Skin epidermis (tissue), 12 donors: Measurements from ENCODE around the gene BMPR1A.
"Not testable (repeated sequence)": the region's sequence is repeated elsewhere in the genome, so short reads cannot be mapped to it uniquely, and the experiment has no call there.

Source experiments
- H3K27ac ChIP-seq, 21 experiments: fragments of 200-600 bp; sonication (generic) in 11 of 21; one replicate each; pipeline ENCODE4 v1.5.0; 2020; ENCODE audit warnings: mild to moderate bottlenecking in 3 of 21, inconsistent platforms in 2 of 21, moderate library complexity in 2 of 21
- H3K4me3 ChIP-seq, 7 experiments: fragments of 200-600 bp; sonication (generic) in 2 of 7; one replicate each; pipeline ENCODE4 v1.5.0; 2020; ENCODE audit warnings: inconsistent platforms in 2 of 7, mild to moderate bottlenecking in 2 of 7, moderate library complexity in 1 of 7

BMPR1A gene

DNA sequence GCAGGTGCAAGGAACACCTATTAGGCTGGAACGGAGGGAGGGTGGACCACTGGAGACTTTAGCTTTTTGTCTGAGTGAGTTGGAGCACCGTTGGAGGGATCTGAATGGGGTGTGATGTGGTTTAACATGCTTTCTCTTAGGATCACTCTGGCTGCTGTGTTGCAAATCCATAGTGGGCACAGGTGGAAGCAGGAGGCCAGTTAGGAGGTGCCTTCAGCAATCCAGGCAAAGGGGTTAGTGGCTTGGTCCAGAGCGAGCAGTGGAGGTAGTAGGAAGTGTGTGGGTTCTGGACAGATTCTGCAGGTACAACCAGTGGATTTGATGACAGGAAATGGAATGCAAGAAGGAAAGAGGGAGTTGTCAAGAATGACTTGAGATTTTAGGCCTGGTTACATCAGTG, 106.0 kb downstream of the BMPR1A start:
- no peak overlapping the region for H3K27ac ChIP-seq

DNA sequence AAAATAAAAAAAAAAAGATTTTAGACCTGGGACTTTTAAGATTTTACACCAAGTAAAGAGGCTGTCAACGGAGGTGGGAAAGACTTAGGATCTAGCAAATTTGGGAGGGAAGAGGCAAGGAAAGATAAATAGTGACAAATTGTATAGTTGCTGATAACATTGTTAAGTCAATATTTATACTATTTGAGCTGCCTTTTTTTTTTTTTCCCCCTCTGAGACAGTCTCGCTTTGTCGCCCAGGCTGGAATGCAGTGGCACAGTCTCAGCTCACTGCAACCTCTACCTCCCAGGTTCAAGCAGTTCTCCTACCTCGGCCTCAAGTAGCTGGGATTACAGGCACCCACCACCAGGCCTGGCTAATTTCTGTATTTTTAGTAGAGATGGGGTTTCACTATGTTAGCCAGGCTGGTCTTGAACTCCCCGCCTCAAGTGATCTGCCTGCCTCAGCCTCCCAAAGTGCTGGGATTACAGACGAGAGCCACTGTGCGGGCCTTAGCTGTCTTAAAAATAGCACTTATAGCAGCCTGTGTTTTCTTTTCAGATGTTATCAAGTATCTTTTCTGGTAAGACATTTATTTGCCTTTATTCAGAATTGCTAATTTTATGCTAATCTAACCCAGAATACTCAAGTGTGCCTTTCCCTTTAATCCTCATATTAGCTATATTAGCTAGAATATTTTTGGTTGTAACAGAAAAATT, 106.5 kb downstream of the BMPR1A start:
- H3K4me3 ChIP-seq = no peak overlapping the region
- H3K27ac ChIP-seq = peak overlapping the region in 1 of 21 experiments; percentile 41

More for the DNA sequence above, 106.0 kb downstream of the BMPR1A start:
- no peak overlapping the region for H3K4me3 ChIP-seq

DNA sequence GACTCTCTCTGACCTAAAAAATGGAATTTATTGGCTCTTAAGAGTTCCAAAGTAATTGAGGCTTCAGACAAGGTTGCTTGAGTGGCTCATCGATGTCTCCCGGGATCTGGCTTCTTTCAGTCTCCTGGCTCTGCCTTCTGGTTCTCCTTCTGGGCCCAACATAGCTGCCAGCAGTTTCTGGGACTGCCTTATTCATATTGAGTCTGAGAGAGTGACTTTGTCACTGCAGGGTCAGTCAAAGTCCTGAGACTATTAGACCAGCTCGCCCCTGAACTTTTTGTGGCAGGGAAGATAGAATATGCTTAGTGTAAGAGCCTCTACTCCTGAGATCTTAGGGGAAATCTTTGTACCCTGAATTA, 107.0 kb downstream of the BMPR1A start:
- Histone ChIP-seq H3K27ac (peak overlapping the region in 1 of 21 experiments; percentile 41), H3K4me3 (no peak overlapping the region)

DNA sequence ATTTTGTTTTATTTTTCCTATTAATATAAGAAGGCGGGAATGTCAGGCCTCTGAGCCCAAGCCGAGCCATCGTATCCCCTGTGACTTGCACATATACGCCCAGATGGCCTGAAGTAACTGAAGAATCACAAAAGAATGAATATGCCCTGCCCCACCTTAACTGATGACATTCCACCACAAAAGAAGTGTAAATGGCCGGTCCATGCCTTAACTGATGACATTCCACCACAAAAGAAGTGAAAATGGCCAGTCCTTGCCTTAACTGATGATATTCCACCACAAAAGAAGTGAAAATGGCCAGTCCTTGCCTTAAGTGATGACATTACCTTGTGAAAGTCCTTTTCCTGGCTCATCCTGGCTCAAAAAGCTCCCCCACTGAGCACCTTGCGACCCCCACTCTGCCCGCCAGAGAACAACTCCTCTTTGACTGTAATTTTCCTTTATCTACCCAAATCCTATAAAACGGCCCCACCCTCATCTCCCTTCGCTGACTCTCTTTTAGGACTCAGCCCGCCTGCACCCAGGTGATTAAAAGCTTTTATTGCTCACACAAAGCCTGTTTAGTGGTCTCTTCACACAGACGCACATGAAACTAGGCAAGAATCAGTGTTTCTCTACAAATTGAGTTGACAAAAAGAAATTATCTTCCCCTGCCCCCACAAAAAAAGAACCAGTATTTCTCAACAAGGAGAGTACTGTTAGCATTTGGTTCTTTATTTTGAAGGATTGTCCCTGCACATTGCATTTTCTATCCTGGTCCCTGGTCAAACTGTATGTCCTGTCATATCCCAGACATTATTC, 108.8 kb downstream of the BMPR1A start:
- not testable (repeated sequence) for H3K4me3 ChIP-seq
- H3K27ac ChIP-seq = peak overlapping the region in 3 of 21 experiments; percentile 35 to 66 (median 41)

DNA sequence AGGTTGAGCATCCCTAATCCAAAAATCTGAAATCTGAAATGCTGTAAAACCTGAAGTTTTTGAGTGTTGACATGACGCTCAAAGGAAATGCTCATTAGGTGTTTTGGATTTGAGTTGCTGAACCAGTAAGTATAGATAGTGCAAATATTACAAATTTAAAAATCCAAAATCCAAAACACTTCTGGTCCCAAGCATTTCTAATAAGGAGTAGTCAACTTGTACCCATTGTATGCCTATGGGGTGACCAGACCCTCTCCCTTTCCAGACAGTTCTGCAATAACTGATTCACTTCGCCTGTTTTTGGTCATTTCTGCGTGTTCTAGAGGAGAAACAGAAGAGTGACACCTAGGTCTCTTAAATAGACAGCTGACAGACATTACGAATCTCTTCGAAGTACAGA, 110.7 kb downstream of the BMPR1A start:
- H3K4me3 ChIP-seq = no peak overlapping the region
- H3K27ac ChIP-seq = no peak overlapping the region

DNA sequence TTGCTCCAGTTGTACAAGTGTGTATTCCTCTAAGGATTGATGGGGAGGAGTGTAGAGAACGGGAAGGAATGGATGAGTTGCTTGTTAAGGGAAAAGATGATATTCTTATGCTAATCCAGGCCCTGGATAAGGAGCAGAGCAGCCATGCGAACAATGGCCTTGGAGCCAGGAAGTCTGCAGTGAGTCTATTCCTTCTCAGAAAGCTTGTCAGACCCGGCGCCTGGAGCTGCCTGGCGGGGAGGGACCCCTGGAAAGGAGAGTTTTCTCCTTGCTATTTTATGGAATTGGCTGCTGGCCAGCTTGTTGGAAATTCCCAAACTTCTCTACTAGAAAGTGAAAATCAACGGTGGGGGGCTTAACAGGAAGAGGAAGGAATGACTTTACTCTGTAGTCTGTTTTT, 111.9 kb downstream of the BMPR1A start:
- Histone ChIP-seq H3K27ac (peak overlapping the region in 1 of 21 experiments; percentile 39), H3K4me3 (no peak overlapping the region)

DNA sequence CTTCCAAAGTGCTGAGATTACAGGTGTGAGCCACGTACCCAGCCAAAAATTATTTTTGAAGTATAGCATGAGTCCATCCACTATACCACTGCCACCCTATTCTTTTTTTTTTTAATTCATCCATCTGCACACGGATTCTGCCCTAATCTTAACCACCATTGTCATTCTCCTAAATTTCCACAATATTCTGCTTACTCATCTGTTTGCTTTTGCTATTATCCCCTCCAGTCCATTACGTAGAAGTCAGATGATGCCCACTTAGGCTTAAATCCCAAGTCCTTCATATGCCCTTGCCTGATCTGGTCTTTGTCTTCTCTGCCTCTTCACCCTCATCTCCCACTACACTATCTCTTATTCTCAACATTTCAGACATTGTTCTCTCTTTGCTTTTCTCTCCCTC, 114.3 kb downstream of the BMPR1A start:
- Histone ChIP-seq H3K27ac (no peak overlapping the region), H3K4me3 (no peak overlapping the region)

DNA sequence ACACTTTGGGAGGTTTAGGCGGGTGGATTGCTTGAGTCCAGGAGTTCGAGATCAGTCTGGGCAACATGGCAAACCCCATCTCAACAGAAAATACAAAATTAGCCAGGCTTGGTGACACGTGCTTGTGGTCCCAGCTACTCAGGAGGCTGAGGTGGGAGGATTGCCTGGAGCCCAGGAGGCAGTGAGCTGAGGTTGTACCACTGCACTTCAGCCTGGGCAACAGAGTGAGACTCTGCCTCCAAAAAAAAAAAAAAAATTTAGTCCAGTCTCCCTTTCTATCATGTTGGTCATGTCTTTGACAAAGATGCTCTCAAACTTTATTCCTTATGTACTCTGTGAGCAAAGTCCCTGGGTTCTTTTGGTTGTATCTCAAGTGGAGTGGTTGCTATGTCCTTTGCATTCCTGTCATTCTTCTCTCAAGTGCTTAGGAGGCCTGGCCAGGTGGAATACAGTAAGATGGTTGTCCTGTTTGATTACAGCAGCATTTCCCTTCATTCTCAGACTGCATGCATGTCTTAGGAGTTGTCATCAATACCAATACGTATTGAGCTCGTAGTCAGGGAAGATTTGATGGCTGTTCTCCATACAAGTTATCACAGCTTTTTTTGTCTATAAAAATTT, 115.3 kb downstream of the BMPR1A start:
- Histone ChIP-seq H3K27ac (no peak overlapping the region), H3K4me3 (no peak overlapping the region)

DNA sequence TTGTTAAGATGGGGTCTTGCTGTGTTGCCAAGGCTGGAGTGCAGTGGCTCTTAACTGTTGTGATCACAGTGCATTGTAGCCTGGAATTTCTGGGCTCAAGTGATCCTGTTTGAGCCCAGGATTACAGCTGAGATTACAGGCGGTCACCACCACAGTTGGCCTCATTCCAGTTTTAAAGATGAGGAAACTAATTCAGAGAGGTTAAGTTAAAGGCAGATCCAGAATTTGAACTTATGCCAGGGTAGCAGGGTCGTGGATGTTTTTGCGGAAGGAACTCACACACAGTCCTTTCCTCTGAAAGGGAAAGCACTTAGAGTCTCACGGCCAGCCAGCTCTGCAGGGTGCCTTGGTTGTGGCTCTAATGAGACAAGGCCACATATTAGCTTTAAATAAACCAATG, 116.3 kb downstream of the BMPR1A start:
- H3K27ac ChIP-seq = no peak overlapping the region
- no peak overlapping the region for H3K4me3 ChIP-seq

DNA sequence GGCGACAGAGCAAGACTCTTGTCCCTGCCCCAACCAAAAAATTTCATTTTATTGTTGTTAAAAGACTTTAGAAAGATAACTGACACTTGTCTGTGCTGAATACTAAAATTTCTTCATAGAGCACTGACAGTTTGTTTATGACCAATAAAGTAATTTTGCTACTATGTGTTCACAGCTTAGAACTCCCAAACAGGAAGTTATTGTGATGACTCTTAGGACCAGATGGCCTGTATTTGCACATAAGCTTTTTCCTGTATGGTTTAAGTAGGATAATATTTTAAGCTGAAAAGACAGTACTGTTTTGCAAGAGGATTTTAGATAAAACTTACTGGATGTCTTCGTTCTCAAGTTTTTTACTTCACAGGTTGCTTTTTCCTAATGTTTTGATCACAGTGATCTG, 120.3 kb downstream of the BMPR1A start:
- Histone ChIP-seq H3K27ac (no peak overlapping the region), H3K4me3 (no peak overlapping the region)

DNA sequence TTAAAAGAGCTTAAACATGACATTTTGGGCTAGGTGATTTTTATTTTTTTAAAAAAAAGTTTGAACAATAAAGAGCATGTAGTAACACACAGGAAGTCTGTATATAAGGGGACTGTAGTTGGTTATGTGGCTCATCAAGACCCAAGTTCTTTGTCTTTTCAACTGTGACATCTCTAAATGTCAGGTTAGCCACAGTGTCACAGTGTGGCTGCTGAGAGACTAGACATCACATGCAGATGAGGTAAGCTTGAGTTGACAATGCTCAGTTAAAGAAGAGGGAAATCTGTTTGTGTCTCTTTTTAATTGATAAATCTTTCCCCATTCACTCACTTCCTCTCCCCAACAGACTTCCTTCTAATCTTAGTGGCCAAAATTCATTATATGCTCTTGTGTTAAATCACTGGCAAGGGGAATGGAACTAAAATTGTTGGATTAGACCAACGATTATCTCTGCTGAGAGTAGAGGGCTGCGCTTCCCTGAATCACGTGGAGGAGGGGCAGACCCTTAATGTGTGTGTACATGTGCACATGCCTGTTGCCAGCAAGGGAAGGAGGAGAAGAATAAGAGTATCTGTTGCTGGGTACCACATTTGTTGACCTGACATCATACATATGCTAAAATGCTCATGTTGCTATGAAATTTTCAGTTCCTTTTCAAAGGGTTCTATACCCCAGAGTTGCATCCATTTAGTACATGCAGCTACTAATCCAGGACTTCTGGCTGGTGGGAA, 122.7 kb downstream of the BMPR1A start:
- no peak overlapping the region for H3K4me3 ChIP-seq
- H3K27ac ChIP-seq = no peak overlapping the region

DNA sequence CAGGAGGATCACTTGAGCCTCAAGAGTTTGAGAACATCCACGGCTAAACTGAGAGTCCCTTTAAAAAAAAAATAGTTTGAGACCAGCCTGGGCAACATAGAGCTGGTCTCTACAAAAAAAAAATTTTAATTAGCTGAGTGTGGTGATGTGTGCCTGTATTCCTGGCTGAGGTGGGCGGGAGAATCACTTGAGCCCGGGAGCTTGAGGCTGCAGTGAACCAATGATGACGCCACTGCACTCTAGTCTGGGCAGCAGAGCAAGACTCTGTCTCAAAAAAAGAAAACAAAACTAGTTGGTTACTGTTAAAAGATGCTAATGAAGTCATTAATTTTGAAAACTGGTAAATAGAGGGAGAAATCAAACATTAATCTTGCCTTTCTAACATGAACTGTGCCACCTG, 124.6 kb downstream of the BMPR1A start:
- H3K4me3 ChIP-seq = no peak overlapping the region
- H3K27ac ChIP-seq = no peak overlapping the region

DNA sequence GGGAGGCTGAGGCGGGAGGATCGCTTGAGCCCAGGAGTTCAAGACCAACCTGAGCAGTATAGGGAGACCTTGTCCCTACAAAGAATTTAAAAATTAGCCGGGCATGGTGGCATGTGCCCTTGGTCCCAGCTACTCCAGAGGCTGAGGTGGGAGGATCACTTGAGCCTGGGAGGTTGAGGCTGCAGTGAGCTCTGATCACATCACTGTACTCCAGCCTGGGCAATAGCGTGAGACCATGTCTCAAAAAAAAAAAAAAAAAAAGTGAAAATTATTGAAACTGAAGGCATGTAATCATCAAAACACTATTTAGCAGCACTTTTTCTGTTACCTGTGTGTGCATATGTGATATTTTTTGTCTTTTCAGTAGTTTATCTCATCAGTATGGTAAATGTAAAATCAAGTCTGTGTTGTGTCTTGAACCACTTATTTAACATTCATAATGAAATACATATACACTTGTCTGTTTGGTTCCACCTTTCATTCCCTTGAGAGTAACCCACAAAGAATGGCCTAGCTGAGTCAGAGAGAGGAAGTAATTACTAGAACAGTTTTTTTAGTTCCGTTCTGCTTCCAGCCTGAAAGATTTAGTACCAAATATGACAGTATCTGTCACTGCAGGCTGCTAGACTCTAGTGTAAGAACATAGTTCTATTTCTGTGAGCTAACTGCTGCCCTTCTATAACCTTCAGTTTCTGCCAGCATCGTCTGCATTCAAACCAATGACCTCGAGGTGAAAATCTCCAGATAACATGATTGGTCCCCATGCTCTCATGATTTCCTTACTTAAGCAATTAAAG, 132.4 kb downstream of the BMPR1A start:
- H3K4me3 ChIP-seq = no peak overlapping the region
- H3K27ac ChIP-seq = peak overlapping the region in 1 of 21 experiments; percentile 22

DNA sequence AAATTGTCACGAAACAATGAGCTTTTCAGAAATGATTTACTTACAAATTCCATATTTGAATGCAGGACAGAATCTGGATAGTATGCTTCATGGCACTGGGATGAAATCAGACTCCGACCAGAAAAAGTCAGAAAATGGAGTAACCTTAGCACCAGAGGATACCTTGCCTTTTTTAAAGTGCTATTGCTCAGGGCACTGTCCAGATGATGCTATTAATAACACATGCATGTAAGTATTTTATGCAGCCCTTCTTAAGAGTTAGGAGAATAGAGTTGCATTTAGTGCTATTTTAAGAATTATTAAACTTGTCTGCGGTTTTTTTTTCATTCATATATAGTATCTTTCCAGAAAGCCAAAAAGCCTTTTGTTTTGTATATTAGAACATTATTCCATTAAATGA, 133.6 kb downstream of the BMPR1A start:
- Histone ChIP-seq H3K27ac (no peak overlapping the region), H3K4me3 (no peak overlapping the region)

DNA sequence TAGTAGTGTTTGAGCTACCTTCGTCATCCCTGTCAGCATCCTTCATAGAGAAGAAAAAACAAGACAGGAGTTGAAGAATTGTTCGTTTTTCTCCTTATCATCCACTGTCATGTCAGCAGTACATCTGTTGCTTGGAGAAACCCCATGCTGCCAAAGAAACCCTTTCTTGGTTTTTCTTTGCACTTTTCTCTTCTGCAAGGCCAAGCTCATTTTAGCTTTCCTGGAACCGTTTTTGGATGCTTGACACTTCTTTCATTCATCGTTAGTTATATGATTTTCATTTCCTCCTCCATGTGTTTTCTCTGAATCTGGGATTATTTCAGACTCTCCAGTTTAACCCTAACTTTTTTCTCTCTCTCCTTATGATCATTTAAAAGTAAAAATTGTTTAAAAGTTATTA, 142.1 kb downstream of the BMPR1A start:
- Histone ChIP-seq H3K27ac (no peak overlapping the region), H3K4me3 (no peak overlapping the region)

DNA sequence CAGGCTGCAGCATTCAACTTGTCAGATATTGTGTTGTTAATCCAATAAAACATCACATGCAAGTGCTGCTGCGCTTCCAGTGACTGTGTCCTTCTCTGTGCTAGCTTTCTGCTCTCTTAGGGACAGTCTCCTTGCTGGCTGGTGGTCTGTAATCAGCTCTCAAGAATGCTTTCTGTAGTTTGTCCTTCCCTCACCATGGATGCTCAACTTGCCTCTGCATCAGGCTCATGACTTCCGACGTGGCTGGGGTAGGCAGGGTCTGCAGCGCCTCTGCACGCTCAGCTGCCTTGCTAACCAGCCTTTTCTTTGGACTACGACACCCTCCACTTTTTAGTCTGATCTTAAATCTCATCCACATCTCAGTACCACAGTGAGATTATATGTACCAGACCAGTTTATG, 142.7 kb downstream of the BMPR1A start:
- Histone ChIP-seq H3K4me3 (no peak overlapping the region), H3K27ac (peak overlapping the region in 1 of 21 experiments; percentile 20)

DNA sequence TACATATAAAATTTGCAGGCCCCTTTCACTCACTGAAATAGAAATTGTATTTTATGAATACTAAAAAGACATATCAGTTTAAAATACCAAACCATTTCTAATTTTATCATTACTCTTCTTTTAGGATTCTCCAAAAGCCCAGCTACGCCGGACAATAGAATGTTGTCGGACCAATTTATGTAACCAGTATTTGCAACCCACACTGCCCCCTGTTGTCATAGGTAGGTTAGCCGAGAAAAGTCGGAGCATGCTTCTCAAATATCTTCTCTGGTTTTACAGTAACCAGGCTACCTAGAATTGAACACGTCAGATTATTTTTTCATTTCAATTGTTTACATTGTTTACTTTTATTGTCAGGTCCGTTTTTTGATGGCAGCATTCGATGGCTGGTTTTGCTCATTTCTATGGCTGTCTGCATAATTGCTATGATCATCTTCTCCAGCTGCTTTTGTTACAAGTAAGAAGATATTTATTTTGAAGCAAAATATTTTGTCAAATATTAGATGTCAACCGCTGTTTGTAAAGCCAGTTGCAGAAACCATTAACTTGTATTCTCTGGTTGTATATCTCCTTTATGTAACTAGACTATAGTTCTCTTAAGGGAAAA, 143.4 kb downstream of the BMPR1A start:
- no peak overlapping the region for H3K4me3 ChIP-seq

DNA sequence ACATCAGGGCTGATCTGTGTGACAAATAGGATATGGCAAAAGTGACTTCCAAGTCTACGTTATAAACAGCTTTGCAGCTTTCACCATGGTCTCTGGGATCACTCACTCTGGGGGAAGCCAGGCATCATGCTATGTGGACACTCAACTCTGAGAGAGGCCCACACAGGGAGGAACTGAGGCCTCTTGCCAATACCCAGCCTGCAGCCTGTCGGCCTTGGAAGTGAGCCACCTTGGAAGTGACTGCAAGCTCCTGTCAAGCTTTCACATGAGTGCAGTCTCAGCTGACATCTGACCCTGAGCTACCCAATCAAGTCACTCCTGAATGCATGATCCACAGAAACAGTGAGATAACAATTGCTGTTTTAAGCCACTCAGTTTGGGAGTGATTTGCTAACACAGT, 144.5 kb downstream of the BMPR1A start:
- Histone ChIP-seq H3K27ac (no peak overlapping the region), H3K4me3 (no peak overlapping the region)

More for the DNA sequence above, 143.4 kb downstream of the BMPR1A start:
- H3K27ac ChIP-seq = peak overlapping the region in 1 of 21 experiments; percentile 20

DNA sequence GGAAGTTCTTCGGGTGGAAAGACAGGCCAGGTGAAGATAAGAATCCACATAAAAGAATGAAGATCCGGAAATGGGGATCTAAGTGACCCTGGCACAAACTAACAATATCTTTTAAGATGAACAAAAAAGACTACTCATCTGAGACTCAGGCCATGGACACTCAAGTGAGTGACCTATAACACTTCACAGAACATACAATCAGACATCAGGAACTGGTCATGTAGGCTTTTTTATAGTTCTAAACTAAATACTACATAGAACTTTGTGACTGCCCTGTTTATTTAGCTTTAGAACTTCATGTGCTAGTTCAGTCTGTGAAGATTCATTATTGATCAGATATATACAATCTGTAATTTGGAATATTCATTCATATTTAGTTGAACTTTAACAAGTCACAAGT, 148.2 kb downstream of the BMPR1A start:
- no peak overlapping the region for H3K27ac ChIP-seq
- no peak overlapping the region for H3K4me3 ChIP-seq
